Measurements from ENCODE around the gene GNS.

Gene GNS

DNA sequence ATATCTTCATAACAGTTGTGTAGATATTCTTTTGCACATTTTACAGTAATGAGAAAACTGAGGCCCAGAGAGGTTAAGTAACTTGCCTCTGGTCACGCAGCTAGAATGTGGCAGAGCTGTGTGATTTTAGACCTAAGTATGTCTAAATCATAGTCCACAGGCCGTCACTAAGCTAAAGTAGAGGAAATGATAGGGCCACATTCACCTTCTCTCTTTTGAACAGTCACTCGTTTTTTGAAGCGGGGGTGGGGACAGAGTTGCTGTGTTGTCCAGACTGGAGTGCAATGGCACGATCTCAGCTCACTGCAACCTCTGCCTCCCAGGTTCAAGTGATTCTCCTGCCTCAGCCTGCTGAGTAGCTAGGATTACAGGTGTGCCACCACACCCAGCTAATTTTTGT, 80.4 kb downstream of the GNS start:
- Mint-ChIP-seq H3K4me1 (peaks cover 60% of the 10 kb centered on the region), H3K36me3 (peaks cover 5% of the 10 kb centered on the region), H3K4me3 (no peak overlapping the region)

DNA sequence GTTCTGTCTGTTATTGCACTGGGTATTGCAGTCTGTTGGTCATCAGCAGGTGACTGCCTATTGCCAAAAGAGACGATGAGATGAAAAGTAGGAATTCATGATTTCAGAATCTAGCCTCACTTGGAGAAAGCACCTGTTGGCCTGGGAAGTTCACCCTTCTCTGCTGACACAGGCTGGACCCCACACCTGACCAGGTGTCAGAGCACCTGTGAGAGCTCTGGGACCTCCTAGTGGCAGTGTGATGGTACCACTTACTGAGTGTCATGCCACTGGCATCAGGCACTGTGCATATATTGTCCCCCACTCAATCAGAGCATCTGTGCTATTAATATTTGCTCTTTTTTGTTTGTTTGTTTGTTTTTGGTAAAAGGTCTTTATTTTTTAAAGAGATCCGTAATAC, 81.0 kb downstream of the GNS start:
- H3K9me3 Mint-ChIP-seq, result no peaks in the 10 kb centered on the region
- peak overlapping the region; percentile 93 for H3K27ac Mint-ChIP-seq
- no peak overlapping the region for H3K4me3 Mint-ChIP-seq
- no peaks in the 10 kb centered on the region for H3K27me3 Mint-ChIP-seq
- H3K4me1 Mint-ChIP-seq, result peaks cover 60% of the 10 kb centered on the region
- ATAC-seq (ENCODE audit: low read depth) (no peak), DNase-seq (ENCODE audit: low spot score in 2 of 2) (no peak)
- H3K36me3 Mint-ChIP-seq, result peaks cover 3% of the 10 kb centered on the region

More for the DNA sequence above, 80.4 kb downstream of the GNS start:
- Mint-ChIP-seq H3K27ac (peak overlapping the region; percentile 93), H3K9me3 (no peaks in the 10 kb centered on the region), H3K27me3 (no peaks in the 10 kb centered on the region)
- DNase-seq (ENCODE audit: low spot score in 2 of 2), result no peak
- no peak for ATAC-seq (ENCODE audit: low read depth)

DNA sequence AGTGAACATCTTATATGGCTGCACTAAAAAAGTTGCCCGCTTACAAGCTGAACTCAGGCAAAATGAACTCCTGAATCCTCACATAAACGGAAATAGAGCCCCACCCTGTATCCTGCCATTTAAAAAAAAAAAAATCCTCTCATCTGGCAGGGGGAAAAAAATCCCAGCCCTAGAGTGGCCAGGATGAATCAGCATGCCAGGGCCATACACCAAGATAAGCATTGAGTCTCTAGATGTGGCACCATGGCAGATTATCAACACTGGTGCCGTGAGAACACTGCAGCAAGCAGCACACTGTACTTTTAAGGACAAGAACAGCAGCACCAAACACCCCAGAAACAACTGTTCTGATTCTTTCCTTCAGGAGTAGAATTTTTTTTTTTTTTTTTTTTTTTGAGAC, 83.4 kb downstream of the GNS start:
- no peaks in the 10 kb centered on the region for H3K9me3 Mint-ChIP-seq
- H3K27me3 Mint-ChIP-seq, result no peaks in the 10 kb centered on the region
- ATAC-seq (ENCODE audit: low read depth) (no peak), DNase-seq (ENCODE audit: low spot score in 2 of 2) (no peak)
- H3K27ac Mint-ChIP-seq, result peak overlapping the region; percentile 93
- H3K4me3 Mint-ChIP-seq, result no peak overlapping the region
- H3K36me3 Mint-ChIP-seq, result peaks cover 6% of the 10 kb centered on the region
- peaks cover 58% of the 10 kb centered on the region for H3K4me1 Mint-ChIP-seq

DNA sequence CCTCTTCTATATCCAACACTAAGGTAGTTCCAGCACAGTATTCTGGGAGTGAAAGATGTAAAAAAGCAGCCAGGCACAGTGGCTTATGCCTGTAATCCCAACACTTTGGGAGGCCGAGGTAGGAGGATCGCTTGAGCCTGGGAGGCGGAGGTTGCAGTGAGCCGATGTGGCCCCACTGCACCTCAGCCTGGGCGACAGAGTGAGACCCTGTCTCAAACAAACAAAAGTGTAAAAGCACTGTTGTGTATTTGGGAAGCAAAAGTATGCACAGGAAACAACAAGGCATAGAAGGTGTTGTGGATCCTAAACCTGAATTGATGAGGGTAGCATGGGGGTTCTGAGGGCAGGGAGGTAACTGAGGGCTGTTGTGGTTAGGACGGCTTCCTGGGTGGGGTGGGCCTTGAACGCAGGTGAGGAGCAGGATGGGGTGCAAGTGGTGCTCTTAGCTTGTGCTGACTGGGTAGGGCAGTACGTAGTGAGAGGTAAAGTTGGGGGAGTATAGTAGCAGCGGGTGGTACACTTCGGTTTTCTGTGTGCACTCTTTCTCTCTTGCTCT, 84.8 kb downstream of the GNS start:
- H3K4me3 Mint-ChIP-seq, result peak overlapping the region; percentile 68
- H3K36me3 Mint-ChIP-seq, result peaks cover 6% of the 10 kb centered on the region
- DNase-seq (ENCODE audit: low spot score in 2 of 2), result no peak
- H3K27me3 Mint-ChIP-seq, result no peaks in the 10 kb centered on the region
- peaks cover 61% of the 10 kb centered on the region for H3K4me1 Mint-ChIP-seq
- peak; percentile 25 for ATAC-seq (ENCODE audit: low read depth)
- peak overlapping the region; percentile 69 for H3K27ac Mint-ChIP-seq
- H3K9me3 Mint-ChIP-seq, result no peaks in the 10 kb centered on the region

DNA sequence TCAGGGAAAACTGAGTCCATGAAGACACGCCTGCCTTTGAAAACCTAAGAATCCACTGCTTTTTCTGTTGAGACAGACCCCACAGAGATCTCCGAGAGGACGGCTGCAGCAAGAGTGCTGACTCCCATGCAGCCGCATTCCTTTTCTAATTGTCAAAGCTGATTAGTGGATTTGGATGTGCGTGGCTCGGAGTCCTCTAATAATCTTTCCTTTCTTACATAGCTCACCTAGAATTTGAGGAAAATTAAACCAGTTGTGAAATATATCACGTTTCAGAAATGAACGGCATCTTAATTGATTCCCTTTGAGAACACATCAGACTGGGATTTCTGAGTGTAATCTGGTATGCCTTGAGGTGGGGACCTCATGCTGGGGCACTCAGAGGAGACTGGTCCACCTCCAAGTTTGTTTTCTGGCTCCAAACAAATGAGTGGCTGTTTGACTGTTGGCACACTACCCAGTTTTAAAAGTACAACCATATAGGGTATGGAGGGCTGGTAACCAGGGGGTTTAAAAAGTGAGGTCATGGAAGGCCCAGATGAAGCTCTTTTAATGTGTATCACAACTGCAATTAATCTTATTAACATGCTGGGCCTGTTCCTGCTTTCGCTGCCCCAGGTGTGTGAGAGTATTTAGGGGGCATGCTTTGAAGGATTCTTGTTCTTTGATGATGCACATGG, 85.6 kb downstream of the GNS start:
- DNase-seq (ENCODE audit: low spot score in 2 of 2), result no peak
- Mint-ChIP-seq H3K9me3 (no peaks in the 10 kb centered on the region), H3K27me3 (no peaks in the 10 kb centered on the region), H3K4me1 (peaks cover 68% of the 10 kb centered on the region), H3K36me3 (peaks cover 6% of the 10 kb centered on the region), H3K27ac (peak overlapping the region; percentile 69), H3K4me3 (peak overlapping the region; percentile 68)
- no peak for ATAC-seq (ENCODE audit: low read depth)

DNA sequence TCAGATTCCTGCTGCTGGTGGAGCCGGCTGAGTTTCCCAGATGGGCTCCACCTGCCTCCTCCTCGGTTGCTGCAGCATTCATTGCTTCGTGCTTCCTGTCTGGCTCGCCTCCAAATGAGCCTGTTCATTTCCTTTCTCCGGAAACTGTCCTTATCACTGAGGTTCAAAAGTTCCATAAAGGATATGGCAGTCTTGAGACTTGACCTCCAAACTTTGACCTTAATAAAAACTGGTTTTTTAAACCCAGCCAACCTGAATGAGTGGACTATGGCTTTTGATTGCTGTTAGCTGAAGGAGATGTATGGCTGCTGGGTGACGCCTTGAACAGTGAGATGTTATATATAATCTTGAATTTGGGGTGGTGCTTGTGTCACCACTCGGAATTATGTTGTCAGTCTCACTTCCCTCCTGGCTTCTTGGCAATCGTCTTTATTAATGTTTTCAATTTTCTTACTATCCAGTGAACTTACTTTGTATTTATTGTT, 86.2 kb downstream of the GNS start:
- no peak for ATAC-seq (ENCODE audit: low read depth)
- Mint-ChIP-seq H3K27ac (peak overlapping the region; percentile 69), H3K4me3 (peak overlapping the region; percentile 57), H3K9me3 (no peaks in the 10 kb centered on the region), H3K4me1 (peaks cover 68% of the 10 kb centered on the region), H3K36me3 (peaks cover 7% of the 10 kb centered on the region), H3K27me3 (no peaks in the 10 kb centered on the region)
- DNase-seq (ENCODE audit: low spot score in 2 of 2), result no peak

DNA sequence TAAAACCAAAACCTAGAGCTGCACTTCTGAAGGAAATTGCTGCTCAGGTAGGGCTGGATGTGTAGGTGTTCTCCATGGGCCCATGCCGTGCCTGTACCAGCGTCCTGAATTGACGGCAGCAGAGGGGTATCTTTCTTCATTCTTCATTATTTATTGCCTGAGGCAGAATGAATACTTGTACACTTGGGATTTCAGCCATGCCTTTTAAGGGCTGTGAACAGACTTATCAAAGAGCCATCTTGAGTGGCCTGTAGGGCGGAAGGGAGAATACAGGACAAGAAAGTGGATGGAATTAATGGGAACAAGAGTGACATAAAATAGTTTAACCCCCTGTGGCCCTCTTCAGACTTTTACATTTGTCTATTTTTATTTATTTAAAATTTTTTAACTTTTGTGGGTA, 87.5 kb downstream of the GNS start:
- Mint-ChIP-seq H3K27me3 (no peaks in the 10 kb centered on the region), H3K27ac (peak overlapping the region; percentile 94), H3K4me3 (peak overlapping the region; percentile 37), H3K4me1 (peaks cover 63% of the 10 kb centered on the region), H3K36me3 (peaks cover 5% of the 10 kb centered on the region), H3K9me3 (no peaks in the 10 kb centered on the region)
- no peak for DNase-seq (ENCODE audit: low spot score in 2 of 2)
- no peak for ATAC-seq (ENCODE audit: low read depth)

DNA sequence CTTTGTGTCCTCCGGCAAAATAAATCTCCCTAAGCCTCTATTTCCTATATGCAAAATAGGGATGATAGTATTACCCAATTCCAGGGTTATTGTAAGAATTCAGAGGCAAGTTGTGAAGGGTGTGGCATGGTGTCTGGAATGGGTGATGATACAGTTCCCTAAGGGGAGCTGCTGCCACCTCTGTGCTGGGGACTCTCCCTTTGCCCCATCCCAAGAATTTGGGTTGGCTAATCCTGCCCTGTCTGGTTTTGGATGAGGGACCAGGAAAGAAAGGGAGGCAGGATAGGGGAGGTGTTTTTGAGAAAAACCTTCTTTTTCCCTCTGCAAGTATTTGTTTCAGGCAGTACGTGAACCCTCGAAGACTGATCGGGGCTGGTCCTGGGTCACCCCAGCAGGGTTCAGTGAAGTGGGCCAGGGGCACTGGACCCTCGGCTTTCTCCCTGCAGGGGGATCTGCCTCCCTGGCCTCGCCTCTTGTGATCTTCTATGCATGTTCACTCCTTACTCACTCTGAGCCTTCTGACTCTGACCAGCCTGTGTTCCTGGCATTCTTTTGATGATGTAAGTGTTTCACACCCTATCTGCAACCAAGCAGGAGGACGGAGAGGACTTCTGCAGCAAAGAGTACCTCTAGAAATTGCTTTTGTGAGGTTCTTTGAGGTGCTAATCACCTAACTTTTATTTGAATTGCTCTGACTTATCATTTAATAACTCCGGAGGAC, 88.1 kb downstream of the GNS start:
- peak overlapping the region; percentile 83 for H3K4me3 Mint-ChIP-seq
- no peaks in the 10 kb centered on the region for H3K9me3 Mint-ChIP-seq
- H3K36me3 Mint-ChIP-seq, result peaks cover 5% of the 10 kb centered on the region
- peaks cover 69% of the 10 kb centered on the region for H3K4me1 Mint-ChIP-seq
- peak overlapping the region; percentile 94 for H3K27ac Mint-ChIP-seq
- ATAC-seq (ENCODE audit: low read depth) (no peak), DNase-seq (ENCODE audit: low spot score in 2 of 2) (no peak)
- H3K27me3 Mint-ChIP-seq, result no peaks in the 10 kb centered on the region

DNA sequence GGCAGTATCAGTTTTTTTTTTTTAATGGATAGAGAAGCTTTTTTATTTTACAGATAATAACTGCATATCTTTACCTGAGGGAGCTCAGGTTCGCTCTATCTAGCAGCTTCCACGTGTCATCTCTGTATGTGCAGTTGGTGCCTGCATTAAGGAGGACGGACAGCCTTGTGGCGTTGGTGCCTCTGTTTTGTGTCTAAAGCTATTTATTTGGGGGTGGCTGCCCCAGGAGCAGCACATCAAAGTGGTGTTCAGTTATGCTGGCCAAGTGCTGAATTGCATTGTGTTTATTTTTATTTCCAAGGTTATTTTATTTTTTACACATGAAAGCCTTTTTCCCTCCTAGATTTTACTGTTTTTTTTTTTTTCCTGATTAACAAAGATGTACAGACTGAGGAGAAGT, 89.2 kb downstream of the GNS start:
- Mint-ChIP-seq H3K27me3 (no peaks in the 10 kb centered on the region), H3K4me1 (peaks cover 70% of the 10 kb centered on the region), H3K27ac (peak overlapping the region; percentile 94), H3K36me3 (peaks cover 5% of the 10 kb centered on the region), H3K4me3 (peak overlapping the region; percentile 83), H3K9me3 (no peaks in the 10 kb centered on the region)
- DNase-seq (ENCODE audit: low spot score in 2 of 2) (no peak), ATAC-seq (ENCODE audit: low read depth) (no peak)

DNA sequence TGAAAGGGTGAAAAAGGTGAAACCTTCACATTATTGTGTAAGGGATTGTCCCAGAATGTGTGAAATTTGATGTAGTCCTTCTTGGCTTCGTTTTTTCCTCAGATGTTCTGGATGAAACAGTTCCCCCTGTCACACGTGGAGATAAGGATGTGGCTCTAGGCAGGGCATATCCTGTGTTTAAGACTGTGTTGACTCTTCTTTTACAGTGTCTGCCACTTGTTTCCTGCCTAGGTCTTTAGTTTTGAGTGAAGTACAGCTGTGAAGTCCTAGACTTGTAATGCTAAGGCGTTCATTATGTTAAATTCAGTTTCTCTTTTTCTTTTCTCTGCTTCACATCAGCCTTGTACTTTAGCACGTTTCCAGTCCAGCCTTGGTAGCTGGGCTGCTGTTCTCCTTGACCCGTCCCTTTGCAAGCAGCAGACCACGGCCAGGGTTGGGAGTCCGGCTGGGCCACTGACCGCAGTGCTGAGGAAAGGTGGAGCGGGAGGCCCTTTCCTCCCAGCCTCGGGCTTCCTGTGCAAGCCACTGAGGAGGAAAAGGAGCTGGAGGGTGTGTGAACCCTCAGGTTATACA, 89.8 kb downstream of the GNS start:
- Mint-ChIP-seq H3K4me3 (peak overlapping the region; percentile 91), H3K36me3 (peaks cover 5% of the 10 kb centered on the region), H3K27me3 (no peaks in the 10 kb centered on the region), H3K27ac (peak overlapping the region; percentile 94), H3K4me1 (peaks cover 65% of the 10 kb centered on the region), H3K9me3 (no peaks in the 10 kb centered on the region)
- ATAC-seq (ENCODE audit: low read depth) (peak; percentile 69), DNase-seq (ENCODE audit: low spot score in 2 of 2) (peak in 1 of 2 donors; percentile 25)

DNA sequence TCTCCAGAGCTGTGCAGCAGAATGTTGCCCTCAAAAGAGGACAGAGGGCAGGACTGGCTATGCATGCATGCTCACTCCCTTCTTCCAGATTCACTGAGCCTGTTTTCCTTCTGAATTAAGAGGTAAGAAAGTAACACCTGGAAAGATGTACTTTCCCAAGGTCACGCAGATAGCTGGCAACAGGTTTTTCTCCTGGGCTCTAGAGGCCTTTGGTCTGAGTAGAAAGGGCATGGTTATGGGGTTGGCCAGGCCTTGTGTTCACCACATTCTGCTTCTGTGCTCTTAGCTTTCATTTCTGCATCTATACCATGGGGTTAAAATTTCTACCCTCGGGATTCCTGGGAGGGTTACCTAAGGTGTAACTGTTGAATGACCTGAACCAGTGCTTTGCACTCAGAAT, 91.4 kb downstream of the GNS start:
- DNase-seq (ENCODE audit: low spot score in 2 of 2) (no peak), ATAC-seq (ENCODE audit: low read depth) (no peak)
- Mint-ChIP-seq H3K9me3 (no peaks in the 10 kb centered on the region), H3K4me3 (peak overlapping the region; percentile 68), H3K36me3 (peaks cover 7% of the 10 kb centered on the region), H3K27ac (peak overlapping the region; percentile 94), H3K4me1 (peaks cover 57% of the 10 kb centered on the region), H3K27me3 (no peaks in the 10 kb centered on the region)

DNA sequence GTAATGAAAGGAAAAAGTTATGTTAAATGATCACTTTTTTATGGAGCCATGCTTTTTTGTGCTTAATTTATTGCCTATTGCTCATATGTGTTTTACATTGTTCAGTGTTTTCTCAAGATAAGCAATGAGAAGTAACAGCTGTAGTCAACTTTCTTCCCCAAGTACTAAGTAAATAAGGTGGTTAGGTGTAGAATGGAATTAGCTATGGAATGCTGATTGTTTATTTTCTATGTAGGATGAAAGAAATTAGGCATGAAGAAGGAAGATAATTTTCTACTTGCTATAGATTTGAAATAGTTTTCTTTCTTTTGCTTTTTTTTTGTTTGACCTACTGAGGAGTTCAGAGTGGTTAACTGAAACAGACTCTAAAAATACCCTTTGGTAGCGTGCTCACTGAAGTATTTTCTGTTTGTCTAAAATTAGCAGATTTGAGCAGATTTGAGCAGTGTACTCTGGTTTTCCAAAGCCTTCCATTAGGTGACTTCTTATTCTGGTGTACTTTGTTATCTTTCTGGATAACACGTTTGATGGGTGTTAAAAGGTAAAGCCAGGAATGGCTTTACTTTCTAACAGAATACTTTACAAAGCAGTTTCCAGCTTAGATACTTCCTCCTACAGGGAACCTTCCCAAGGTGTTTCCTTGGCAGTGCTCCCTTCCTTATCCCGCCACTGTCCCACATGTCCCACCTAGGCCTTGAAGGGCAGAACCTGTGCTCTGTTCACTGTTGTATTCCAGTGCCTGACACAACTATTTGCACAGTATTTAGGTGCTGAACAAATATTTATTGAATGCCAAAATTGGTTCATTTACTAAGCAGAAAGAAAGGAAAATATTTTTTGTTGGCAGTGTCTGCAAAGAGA, 92.9 kb downstream of the GNS start:
- no peak for ATAC-seq (ENCODE audit: low read depth)
- no peaks in the 10 kb centered on the region for H3K27me3 Mint-ChIP-seq
- H3K4me3 Mint-ChIP-seq, result peak overlapping the region; percentile 65

DNA sequence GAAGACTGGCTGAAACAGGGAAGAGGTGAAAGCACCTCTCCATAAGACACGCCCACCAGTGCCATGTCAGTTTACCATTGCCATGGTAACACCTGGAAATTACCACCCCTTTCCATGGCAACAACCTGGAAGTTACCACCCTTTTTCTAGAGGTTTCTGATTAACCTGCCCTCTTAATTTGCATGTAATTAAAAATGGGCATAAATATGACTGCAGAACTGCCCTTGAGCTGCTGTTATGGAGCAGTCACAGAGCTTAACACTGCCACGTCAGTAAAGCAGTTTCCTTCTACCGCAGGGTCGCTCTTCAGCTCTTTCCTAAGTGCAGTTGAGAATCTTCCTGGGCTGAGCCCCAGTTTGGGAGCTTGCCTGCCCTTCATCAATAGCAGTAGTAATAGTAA, 93.7 kb downstream of the GNS start:
- peak overlapping the region; percentile 65 for H3K4me3 Mint-ChIP-seq
- no peaks in the 10 kb centered on the region for H3K27me3 Mint-ChIP-seq
- ATAC-seq (ENCODE audit: low read depth) (peak; percentile 79), DNase-seq (ENCODE audit: low spot score in 2 of 2) (peak; percentile 41 to 71)
- H3K9me3 Mint-ChIP-seq, result no peaks in the 10 kb centered on the region
- H3K36me3 Mint-ChIP-seq, result peaks cover 10% of the 10 kb centered on the region
- H3K27ac Mint-ChIP-seq, result peak overlapping the region; percentile 94
- peaks cover 53% of the 10 kb centered on the region for H3K4me1 Mint-ChIP-seq

More for the DNA sequence above, 92.9 kb downstream of the GNS start:
- Mint-ChIP-seq H3K4me1 (peaks cover 56% of the 10 kb centered on the region), H3K36me3 (peaks cover 7% of the 10 kb centered on the region), H3K9me3 (no peaks in the 10 kb centered on the region), H3K27ac (peak overlapping the region; percentile 94)
- no peak for DNase-seq (ENCODE audit: low spot score in 2 of 2)
